H7 (cell line): ENCODE results near the gene TRAFD1. TPM values are rescaled to one million over a fixed set of nuclear protein-coding genes. Genes with fewer than 3 reads are reported as not detected.
A peak's percentile ranks its signal among the peaks of the same experiment; 100 is the strongest.
"Not testable (repeated sequence)": the region's sequence is repeated elsewhere in the genome, so short reads cannot be mapped to it uniquely, and the experiment has no call there.

Source experiments
- DNase-seq: peaks from one replicate; pipeline ENCODE4 v3.0.0; 2012
- H3K27me3 ChIP-seq: 2 replicates; pipeline ENCODE4 v1.6.0; 2011; ENCODE audit warnings: mild to moderate bottlenecking, low read length; ENCODE audit not compliant: control insufficient read depth, insufficient read depth
- H3K36me3 ChIP-seq: replicated peaks from 2 replicates; pipeline ENCODE4 v1.5.1; 2011; ENCODE audit warnings: low read length; ENCODE audit not compliant: control insufficient read depth, insufficient read depth
- H3K4me3 ChIP-seq: 2 replicates; pipeline ENCODE4 v1.5.1; 2011; ENCODE audit warnings: low read depth, mild to moderate bottlenecking, control low read depth, low read length, moderate library complexity; ENCODE audit not compliant: insufficient read depth
- total RNA-seq: library from RNA; depleted of rRNA; stranded (reverse); fragments of >200 nt; shearing (Covaris generic); gene quantifications from 2 replicates; pipeline ENCODE4 v1.2.3, GENCODE V29; 2014; rRNA removed

TRAFD1 gene, protein sequence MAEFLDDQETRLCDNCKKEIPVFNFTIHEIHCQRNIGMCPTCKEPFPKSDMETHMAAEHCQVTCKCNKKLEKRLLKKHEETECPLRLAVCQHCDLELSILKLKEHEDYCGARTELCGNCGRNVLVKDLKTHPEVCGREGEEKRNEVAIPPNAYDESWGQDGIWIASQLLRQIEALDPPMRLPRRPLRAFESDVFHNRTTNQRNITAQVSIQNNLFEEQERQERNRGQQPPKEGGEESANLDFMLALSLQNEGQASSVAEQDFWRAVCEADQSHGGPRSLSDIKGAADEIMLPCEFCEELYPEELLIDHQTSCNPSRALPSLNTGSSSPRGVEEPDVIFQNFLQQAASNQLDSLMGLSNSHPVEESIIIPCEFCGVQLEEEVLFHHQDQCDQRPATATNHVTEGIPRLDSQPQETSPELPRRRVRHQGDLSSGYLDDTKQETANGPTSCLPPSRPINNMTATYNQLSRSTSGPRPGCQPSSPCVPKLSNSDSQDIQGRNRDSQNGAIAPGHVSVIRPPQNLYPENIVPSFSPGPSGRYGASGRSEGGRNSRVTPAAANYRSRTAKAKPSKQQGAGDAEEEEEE
- total RNA-seq = 21.1 and 24.2 TPM in 2 replicates

DNA sequence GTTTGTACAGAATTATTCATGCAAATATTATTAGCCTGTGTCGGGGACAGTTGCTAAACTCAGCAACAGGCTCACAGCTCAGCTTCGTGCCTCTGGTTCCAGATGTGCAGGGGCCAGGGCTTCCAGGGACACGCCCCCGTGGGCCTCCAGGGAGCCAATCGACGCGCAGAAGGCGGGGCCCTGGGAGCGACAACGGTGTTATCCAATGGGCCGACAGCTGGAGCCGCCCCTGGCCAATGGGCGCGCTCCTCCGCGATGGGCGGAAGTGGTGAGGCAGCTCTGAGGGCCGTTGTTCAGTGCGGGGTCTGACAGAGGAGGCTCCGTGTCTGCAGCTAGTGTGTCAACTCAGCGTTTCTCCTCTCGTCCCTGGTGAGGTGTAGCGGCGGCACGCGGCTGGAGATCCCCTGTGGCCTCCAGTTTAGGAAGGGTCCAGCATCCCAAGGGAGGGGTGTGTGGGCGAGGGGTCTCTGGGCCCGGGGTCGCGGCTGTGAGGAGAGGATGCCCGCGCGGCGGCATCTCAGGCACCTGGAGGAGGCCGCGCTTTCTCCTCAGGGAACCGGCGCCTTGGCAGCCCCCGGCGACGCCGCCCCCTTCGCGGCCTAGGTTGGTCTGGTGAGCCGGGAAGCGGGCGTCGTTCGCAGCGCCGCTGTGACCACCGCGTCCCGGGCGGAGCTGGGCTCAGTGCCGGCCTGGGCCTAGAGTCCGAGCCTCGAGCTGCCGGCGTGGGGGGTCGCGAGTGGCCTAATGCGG lies at the start of gene TRAFD1:
Gene TRAFD1 (plus strand): TSS at position 311 of the 750 bp plus-strand sequence. CDS start 4,963 bp downstream, outside the sequence.
- Histone ChIP-seq H3K36me3 (no peaks in the 10 kb centered on the region), H3K4me3 (peak within 1 kb of the TSS; percentile 82), H3K27me3 (no peaks in the 10 kb centered on the region; the same call in 1 of the 2 replicates)
- peak; percentile 99 for DNase-seq

DNA sequence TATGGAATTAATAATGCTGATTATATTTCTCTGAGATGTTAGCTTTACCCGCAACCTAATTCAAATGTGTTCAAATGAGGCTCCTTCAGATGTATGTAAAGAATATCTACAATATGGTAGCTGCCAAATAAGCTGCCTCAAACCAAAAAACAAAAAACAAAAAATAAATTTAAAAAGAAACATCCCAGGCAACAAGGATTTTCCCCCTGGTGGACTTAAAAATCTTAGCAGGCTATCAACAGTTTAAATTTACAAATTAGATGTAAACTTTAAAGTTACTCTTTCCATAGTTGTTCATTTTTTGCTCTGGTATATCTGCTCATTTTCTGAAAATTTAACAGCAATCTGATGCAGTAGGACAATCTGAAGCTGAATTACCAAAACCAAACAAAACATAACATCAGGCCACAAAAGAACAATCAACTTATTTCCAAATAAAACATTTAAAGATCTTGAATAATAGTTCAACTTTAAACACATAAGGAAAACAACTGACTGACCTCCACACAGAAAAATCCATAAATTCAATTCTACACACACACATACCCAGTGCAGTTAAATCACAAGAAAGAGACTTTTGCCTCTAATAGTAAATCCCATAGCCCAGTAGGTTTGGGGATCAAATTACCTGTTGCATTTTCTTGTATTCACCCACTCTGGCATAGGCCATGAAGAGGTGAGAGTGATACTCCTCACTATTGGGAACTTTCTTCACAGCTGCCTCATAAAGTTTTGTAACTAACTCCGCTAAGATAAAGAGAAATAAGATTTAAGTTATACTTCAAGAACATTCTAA lies 38.1 kb upstream of the TRAFD1 start:
- no peak for DNase-seq
- H3K4me3 ChIP-seq = no peak overlapping the region
- H3K36me3 ChIP-seq = peaks cover 14% of the 10 kb centered on the region
- no peaks in the 10 kb centered on the region for H3K27me3 ChIP-seq

DNA sequence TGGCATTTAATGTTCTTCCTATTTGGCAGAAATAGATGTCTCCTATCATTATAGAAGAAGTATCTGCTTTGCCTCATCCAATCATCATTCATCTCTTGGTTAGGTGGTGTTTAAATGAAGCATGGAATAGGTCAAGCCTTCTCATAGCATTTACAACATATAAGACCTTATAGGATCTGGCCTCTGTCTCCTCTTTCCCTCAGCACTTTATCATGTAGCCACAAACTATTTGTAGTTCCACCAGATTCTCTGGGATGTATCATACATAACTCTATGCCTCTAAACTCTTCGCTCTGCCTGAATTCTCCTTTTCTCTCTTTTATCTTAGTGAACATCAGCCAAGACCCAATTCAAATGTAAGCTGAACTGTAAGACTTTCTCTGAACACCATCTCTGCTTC lies 37.5 kb upstream of the TRAFD1 start:
- Histone ChIP-seq H3K36me3 (peaks cover 16% of the 10 kb centered on the region), H3K27me3 (no peaks in the 10 kb centered on the region), H3K4me3 (no peak overlapping the region)
- DNase-seq = no peak

DNA sequence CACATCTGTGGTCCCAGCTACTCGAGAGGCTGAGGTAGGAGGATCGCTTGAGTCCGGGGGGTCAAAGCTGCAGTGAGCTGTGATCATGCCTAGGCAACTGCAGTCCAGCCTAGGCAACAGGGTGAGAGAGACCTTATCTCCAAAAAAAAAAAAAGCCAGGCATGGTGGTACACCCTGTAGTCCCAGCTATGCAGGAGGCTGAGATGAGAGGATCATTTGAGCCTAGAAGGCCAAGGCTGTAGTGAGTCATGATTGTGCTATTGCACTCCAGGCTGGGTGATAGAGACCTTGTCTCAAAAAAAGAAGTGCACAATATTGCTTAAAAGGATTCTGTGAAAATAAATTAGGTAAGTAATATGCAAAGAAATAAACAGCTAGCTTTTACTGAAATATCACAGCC lies 33.8 kb upstream of the TRAFD1 start:
- no peaks in the 10 kb centered on the region for H3K27me3 ChIP-seq
- no peak for DNase-seq
- peaks cover 14% of the 10 kb centered on the region for H3K36me3 ChIP-seq

DNA sequence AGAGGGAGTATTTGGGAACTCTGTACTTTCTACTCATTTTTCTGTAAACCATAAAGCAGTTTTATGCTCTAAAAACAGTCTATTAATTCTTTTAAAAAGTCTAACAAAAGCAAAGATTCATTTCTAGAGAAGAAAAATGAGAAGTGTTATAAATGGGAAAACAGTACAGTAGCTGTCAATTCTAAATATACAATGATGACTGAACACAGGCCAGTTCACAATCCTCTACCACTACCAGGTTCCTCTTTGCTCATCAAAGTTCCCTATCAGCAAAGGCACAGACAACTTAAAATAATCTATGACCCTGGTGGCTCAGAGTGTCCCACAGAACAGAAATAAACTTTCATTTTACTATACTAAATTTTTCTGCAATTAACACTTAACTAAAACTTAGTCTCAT lies 29.3 kb upstream of the TRAFD1 start:
- Histone ChIP-seq H3K4me3 (no peak overlapping the region), H3K36me3 (peaks cover 11% of the 10 kb centered on the region), H3K27me3 (no peaks in the 10 kb centered on the region)
- no peak for DNase-seq

More for the DNA sequence above, 33.8 kb upstream of the TRAFD1 start:
- H3K4me3 ChIP-seq = no peak overlapping the region

DNA sequence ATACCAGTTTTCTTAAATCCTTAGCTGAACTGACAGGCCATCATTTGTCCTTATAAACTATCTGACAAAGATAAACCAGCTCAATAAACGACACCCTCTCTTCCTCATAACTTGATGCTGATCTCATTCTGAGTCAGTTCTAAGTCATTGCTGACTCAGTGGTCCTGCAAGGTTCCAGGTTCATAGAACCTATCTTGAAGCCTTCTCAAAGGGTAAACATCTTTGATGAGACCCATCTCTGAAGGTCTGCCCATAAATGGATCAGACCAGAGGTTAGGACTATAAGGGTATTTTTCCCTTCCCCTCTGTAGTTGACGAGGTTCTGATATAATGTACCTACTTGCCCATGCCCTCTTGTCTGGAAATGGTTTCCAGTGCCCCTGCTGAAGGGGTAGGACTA lies 28.7 kb upstream of the TRAFD1 start:
- Histone ChIP-seq H3K36me3 (peaks cover 10% of the 10 kb centered on the region), H3K4me3 (no peak overlapping the region), H3K27me3 (no peaks in the 10 kb centered on the region)
- no peak for DNase-seq

DNA sequence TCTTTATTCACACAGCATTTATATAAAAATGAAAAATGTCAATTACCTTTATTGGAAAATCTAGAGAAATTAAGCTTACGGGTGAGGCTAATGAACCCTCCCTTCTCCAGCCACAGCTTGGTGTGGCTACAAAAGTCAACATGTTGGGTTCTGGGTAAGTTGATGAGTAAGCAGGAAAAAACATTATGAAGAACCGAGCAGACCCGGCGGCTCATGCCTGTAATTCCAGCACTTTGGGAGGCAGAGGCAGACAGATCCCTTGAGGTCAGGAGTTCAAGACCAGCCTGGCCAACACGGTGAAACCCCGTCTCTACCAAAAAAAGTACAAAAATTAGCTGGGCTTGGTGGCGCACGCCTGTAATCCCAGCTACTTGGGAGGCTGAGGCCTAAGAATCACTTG lies 27.7 kb upstream of the TRAFD1 start:
- no peaks in the 10 kb centered on the region for H3K27me3 ChIP-seq
- peaks cover 8% of the 10 kb centered on the region for H3K36me3 ChIP-seq
- H3K4me3 ChIP-seq = no peak overlapping the region
- no peak for DNase-seq

DNA sequence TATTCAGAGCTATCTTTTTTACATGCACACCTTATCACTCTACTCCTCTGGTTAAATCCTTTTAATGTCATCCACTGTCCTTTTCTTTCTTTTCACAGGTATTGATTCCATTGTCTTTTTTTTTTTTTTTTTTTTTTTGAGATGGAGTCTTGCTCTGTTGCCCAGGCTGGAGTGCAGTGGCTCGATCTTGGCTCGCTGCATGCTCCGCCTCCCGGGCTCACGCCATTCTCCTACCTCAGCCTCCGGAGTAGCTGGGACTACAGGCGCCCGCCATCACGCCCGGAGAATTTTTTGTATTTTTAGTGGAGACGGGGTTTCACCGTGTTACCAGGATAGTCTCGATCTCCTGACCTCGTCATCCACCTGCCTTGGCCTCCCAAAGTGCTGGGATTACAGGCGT lies 24.9 kb upstream of the TRAFD1 start:
- H3K36me3 ChIP-seq, DNase-seq: not testable (repeated sequence)

DNA sequence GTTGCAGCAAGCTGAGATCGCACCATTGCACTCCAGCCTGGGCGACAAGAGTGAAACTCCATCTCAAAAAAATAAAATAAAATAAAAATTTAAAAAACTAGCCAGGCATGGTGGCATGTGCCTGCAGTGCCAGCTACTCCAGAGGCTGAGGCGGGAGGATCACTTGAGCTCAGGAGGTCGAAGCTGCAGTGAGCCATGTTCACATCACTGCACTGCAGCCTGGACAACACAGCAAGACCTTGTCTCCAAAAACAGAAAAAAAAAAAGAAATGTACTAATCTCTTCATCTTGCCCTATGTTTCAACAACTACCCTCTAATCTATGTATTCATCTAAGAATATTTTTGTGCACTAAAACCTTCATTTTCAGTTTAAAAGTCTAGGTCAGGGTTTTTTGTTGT lies 23.2 kb upstream of the TRAFD1 start:
- no peaks in the 10 kb centered on the region for H3K27me3 ChIP-seq

More for the DNA sequence above, 24.9 kb upstream of the TRAFD1 start:
- not testable (repeated sequence) for H3K27me3 ChIP-seq, H3K4me3 ChIP-seq

DNA sequence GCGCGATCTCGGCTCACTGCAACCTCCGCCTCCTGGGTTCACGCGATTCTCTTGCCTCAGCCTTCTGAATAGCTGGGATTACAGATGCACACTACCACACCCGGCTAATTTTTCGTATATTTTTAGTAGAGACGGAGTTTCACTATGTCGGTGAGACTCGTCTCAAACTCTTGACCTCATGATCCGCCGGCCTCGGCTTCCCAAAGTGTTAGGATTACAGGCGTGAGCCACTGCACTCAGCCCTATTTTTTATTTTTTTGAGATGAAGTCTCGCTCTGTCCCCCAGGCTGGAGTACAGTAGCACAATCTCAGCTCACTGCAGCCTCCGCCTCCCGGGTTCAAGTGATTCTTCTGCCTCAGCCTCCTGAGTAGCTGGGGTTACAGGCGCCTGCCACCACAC lies 22.6 kb upstream of the TRAFD1 start:
- H3K4me3 ChIP-seq, DNase-seq, H3K36me3 ChIP-seq, H3K27me3 ChIP-seq: not testable (repeated sequence)

More for the DNA sequence above, 23.2 kb upstream of the TRAFD1 start:
- DNase-seq = no peak
- peaks cover 8% of the 10 kb centered on the region for H3K36me3 ChIP-seq
- no peak overlapping the region for H3K4me3 ChIP-seq

DNA sequence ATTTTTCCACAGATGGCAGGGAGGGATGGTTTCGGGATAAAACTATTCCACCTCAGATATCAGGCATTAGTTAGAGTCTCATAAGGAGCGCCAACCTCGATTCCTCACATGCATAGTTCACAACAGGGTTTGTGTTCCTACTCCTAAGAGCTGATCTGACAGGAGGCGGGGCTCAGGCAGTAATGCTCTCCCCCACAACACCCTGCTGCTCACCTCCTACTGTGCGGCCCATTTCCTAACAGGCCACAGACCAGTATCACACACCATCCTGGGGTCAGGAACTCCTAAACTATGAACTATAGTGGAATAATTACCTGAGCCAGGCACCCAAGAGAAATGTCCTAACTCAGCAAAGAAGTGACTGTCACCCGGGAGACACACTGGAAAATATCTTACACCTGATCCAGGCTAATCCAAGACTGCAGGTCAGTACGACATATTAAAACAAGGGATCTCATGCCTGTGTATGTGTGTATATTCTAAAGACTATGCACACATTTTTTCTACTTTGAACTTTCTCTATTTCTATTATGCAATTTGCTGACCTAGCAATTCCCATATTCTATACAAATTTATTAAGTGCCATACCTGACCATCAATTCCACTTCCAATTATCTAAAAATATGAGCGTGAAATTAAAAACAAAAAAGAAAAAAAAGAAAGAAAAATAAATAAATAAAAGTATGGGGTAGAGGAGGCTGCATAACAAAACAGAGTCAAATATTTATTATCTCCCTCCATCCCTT lies 21.4 kb upstream of the TRAFD1 start:
- no peak for DNase-seq

DNA sequence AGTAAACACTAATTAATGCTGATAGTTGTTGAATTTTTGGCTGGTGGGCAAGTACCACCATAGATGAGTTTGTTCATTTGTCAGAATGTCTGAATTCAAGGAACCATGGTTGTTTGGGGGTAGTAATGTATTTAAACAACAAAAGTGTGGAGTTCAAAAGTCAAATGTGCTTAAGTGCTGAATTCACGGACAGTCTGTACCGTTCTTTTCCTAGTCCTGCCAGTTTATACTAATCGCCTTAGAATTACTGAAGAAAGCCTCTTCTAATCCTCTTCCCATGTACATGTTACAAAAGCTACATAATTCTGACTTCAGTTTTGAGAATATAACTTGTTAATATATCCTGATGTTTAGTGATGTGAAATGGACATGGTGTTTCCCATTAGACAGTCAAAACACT lies 19.5 kb upstream of the TRAFD1 start:
- no peak for DNase-seq
- no peaks in the 10 kb centered on the region for H3K27me3 ChIP-seq
- H3K36me3 ChIP-seq = peaks cover 3% of the 10 kb centered on the region
- no peak overlapping the region for H3K4me3 ChIP-seq

More for the DNA sequence above, 21.4 kb upstream of the TRAFD1 start:
- Histone ChIP-seq H3K4me3 (no peak overlapping the region), H3K36me3 (peaks cover 7% of the 10 kb centered on the region), H3K27me3 (no peaks in the 10 kb centered on the region)

DNA sequence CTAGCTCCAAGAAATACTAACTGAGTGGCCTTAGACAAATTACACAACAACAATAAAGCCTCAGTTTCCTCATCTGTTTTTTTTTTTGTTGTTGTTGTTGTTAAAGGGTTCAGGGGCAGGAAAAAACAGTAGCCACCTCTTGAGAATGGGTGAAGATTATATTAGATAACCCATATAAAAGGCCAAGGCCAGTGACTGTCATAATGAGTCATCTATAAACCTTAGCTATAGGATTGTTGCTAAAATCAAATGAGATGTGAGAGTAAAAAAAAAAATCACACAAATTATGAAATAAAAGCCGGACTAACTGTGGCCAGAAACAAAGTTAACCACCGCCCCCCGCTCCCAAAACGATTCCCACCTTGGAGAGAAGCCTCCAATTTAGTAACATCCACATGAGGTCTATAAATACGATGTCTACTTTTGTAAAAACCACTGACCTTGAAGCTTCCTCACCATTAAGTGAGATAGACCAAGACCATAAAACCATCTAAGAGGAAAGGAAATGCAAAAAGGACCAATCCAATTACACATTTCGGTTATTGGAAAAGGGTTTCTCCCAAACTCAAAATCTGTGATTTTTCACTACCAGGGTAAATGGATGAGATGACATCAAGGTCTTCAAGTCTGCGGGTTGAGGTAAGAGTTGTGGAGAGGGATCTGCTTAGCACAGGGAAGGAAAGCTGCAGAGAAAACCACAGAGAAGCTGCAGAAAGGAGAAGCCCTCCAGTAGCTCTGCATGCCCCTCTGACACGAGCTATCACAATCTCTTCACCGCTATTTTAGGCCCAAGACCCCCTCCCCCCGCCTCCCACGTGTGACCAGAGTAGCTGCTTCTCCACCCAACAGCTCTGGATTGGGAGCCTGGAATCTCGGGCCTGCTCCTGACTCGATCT lies 17.8 kb upstream of the TRAFD1 start:
- Histone ChIP-seq H3K27me3 (no peaks in the 10 kb centered on the region), H3K4me3 (peak overlapping the region; percentile 96), H3K36me3 (no peaks in the 10 kb centered on the region; the same call in 1 of the 2 replicates)
- DNase-seq = peak; percentile 46
